Calu3 (cell line): ENCODE results near the gene MYH10. TPM values are rescaled to one million over a fixed set of nuclear protein-coding genes. Genes with fewer than 3 reads are reported as not detected.

Experiments
- BruUV-seq: library from RNA; stranded (reverse); fragments of 400-500 nt; replicated peaks from 2 replicates; lab custom pipeline; 2021; lab: Mats Ljungman, UMichigan
- CTCF ChIA-PET: fragments of 300-600 bp; sonication (Branson Sonifier 250); formaldehyde crosslinking; loops from one replicate; lab custom pipeline; 2022; ENCODE audit warnings: antibody characterized with exemption; lab: Charles Lee
- DNase-seq: peaks from one replicate; pipeline ENCODE4 v3.0.0; 2022
- H3K27ac Mint-ChIP-seq: one replicate; pipeline ENCODE4 v1.8.0; 2022; ENCODE audit warnings: mixed read lengths; ENCODE audit not compliant: unreplicated experiment
- H3K27me3 Mint-ChIP-seq: one replicate; pipeline ENCODE4 v1.8.0; 2022; ENCODE audit warnings: mixed read lengths; ENCODE audit not compliant: unreplicated experiment
- H3K36me3 Mint-ChIP-seq: one replicate; pipeline ENCODE4 v1.8.0; 2022; ENCODE audit warnings: mild to moderate bottlenecking, moderate library complexity, mixed read lengths; ENCODE audit not compliant: insufficient read depth, unreplicated experiment
- H3K4me1 Mint-ChIP-seq: one replicate; pipeline ENCODE4 v1.8.0; 2022; ENCODE audit warnings: mild to moderate bottlenecking, low read depth, mixed read lengths; ENCODE audit not compliant: unreplicated experiment
- H3K4me3 Mint-ChIP-seq: one replicate; pipeline ENCODE4 v1.8.0; 2022; ENCODE audit warnings: mild to moderate bottlenecking, low read depth, moderate library complexity, mixed read lengths; ENCODE audit not compliant: unreplicated experiment
- H3K9me3 Mint-ChIP-seq: one replicate; pipeline ENCODE4 v1.8.0; 2022; ENCODE audit warnings: low read depth, mixed read lengths; ENCODE audit not compliant: unreplicated experiment
- CTCF ChIP-seq: fragments of 200-600 bp; IDR thresholded peaks from one replicate; pipeline ENCODE4 v1.8.0; 2022; ENCODE audit warnings: antibody characterized with exemption; ENCODE audit not compliant: unreplicated experiment
- intact Hi-C: fragments of 100-400 bp; cut with micrococcal nuclease; formaldehyde crosslinking; loops from one replicate; pipeline ENCODE4 v1.10.0; 2022; ENCODE audit not compliant: unreplicated experiment
- total RNA-seq: library from RNA; stranded (reverse); gene quantifications from 2 replicates; pipeline ENCODE4 v1.2.3, GENCODE V29; 2022

MYH10 gene
- total RNA-seq, 1 experiment from 2014 or later: 37.0 TPM

- CTCF ChIA-PET: no interaction called here
- no peak for DNase-seq
- no TSS peak for BruUV-seq
- H3K27me3 Mint-ChIP-seq: peaks cover 45% of the 10 kb centered on the region
- peaks cover 3% of the 10 kb centered on the region for H3K9me3 Mint-ChIP-seq
- H3K4me1 Mint-ChIP-seq: no peaks in the 10 kb centered on the region
- H3K27ac Mint-ChIP-seq: no peak overlapping the region
- no peak for TF ChIP-seq CTCF
- H3K36me3 Mint-ChIP-seq: no peaks in the 10 kb centered on the region
- intact Hi-C loops: no loop called here
- H3K4me3 Mint-ChIP-seq: no peak overlapping the region
Observed at GRCh38 chr17:8654822-8655221, 24.3 kb upstream of the MYH10 start.

- DNase-seq: no peak
- CTCF ChIA-PET: no interaction called here
- intact Hi-C loops: no loop called here
- no peak overlapping the region for H3K4me3 Mint-ChIP-seq
- BruUV-seq: no TSS peak
- no peak overlapping the region for H3K27ac Mint-ChIP-seq
- H3K36me3 Mint-ChIP-seq: no peaks in the 10 kb centered on the region
- no peaks in the 10 kb centered on the region for H3K9me3 Mint-ChIP-seq
- TF ChIP-seq CTCF: no peak
- peaks cover 15% of the 10 kb centered on the region for H3K27me3 Mint-ChIP-seq
- no peaks in the 10 kb centered on the region for H3K4me1 Mint-ChIP-seq
Observed at GRCh38 chr17:8651013-8651412, 20.5 kb upstream of the MYH10 start.

- no peak for TF ChIP-seq CTCF
- Mint-ChIP-seq H3K27me3 (peaks cover 17% of the 10 kb centered on the region), H3K9me3 (no peaks in the 10 kb centered on the region), H3K4me3 (no peak overlapping the region), H3K36me3 (no peaks in the 10 kb centered on the region), H3K4me1 (no peaks in the 10 kb centered on the region), H3K27ac (no peak overlapping the region)
- BruUV-seq: no TSS peak
- CTCF ChIA-PET: no interaction called here
- intact Hi-C loops: no loop called here
- no peak for DNase-seq
Observed at GRCh38 chr17:8650119-8650499, 19.6 kb upstream of the MYH10 start.

GRCh38 chr17:8649157-8650118 lies 18.9 kb upstream of the MYH10 start:
- no peak for DNase-seq
- intact Hi-C loops: no loop called here
- no TSS peak for BruUV-seq
- no peak for TF ChIP-seq CTCF
- no peaks in the 10 kb centered on the region for H3K9me3 Mint-ChIP-seq
- no peak overlapping the region for H3K27ac Mint-ChIP-seq
- H3K4me1 Mint-ChIP-seq: no peaks in the 10 kb centered on the region
- H3K4me3 Mint-ChIP-seq: no peak overlapping the region
- H3K27me3 Mint-ChIP-seq: peaks cover 24% of the 10 kb centered on the region
- CTCF ChIA-PET: no interaction called here
- no peaks in the 10 kb centered on the region for H3K36me3 Mint-ChIP-seq
